ENCODE data around the gene RGL1. TPM values are rescaled to one million over a fixed set of nuclear protein-coding genes. Genes with fewer than 3 reads are reported as not detected.

RGL1 gene
- total RNA-seq, result 10 to 100 TPM; 31.5 to 51.5 (median 37.5) TPM

DNA sequence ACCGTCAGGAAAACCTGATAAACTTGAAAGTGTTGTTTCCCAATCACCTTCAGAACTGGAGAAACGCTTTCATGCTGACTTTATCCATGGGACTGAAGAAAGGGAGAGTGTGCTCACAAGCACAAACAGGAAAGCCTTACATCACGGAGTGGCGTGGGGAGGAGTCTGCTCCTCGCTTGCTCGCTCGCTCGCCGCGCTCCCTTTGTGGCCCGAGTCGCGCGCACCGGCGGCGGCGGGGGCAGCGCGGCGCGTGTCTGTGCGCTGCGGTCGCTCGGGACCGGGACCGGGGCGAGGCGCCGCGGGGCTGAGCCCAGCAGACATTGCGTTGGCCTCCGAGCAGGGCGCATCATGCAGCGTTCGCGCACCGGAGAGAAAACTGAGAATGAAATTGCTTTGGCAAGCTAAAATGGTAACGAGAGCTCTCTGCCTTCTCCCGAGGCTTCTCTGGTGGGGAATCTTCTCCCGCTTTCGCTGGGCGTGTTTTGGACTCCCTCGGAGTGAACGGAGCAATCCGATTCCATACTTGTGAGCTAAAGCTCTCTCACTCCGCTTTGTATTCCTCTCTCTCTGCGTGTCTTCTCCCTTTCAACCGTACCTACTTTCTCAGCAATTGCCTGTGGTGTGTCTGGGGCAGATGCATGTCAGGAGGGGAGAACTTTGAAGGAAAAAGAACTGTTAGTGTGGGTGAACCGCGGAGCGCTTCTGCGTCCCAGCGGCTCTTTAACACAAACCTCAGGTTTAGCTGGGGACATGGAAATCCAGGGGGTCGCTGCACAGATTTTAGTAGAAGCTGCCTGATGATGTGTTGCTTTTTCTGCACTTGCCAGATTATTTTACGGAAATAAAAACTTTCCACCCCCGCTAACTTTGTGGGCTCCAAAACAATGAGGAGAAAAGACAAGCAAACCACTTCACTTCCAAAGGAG, at the start of gene RGL1:
RGL1 (plus strand) TSS at position 205 of the 926 bp plus-strand sequence; CDS start at position 383, 178 bp downstream.
- Histone ChIP-seq H3K36me3 (no peaks in the 10 kb centered on the region), H3K4me1 (peaks cover 11 to 48% (median 45%) of the 10 kb centered on the region in 4 donors), H3K4me3 (peak within 1 kb of the TSS; percentile 61 to 71 (median 71)), H3K27me3 (no peaks in the 10 kb centered on the region), H3K27ac (replicated peaks in 1 of 4) (peak within 1 kb of the TSS; percentile 82 to 86 (median 86)), H3K9me3 (no peaks in the 10 kb centered on the region)
- TF ChIP-seq POLR2AphosphoS5 (IDR thresholded peaks at IDR 0.05) (peak; percentile 83 to 91), EP300 (IDR thresholded peaks at IDR 0.05) (no peak), POLR2A (IDR thresholded peaks at IDR 0.05; ENCODE audit: low read depth) (peak; percentile 31)
- TF ChIP-seq, protein P1, sequence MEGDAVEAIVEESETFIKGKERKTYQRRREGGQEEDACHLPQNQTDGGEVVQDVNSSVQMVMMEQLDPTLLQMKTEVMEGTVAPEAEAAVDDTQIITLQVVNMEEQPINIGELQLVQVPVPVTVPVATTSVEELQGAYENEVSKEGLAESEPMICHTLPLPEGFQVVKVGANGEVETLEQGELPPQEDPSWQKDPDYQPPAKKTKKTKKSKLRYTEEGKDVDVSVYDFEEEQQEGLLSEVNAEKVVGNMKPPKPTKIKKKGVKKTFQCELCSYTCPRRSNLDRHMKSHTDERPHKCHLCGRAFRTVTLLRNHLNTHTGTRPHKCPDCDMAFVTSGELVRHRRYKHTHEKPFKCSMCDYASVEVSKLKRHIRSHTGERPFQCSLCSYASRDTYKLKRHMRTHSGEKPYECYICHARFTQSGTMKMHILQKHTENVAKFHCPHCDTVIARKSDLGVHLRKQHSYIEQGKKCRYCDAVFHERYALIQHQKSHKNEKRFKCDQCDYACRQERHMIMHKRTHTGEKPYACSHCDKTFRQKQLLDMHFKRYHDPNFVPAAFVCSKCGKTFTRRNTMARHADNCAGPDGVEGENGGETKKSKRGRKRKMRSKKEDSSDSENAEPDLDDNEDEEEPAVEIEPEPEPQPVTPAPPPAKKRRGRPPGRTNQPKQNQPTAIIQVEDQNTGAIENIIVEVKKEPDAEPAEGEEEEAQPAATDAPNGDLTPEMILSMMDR (IDR thresholded peaks at IDR 0.05), result no peak
- WGBS, result under 1% methylated on average over 50 of the region's 58 CpGs
- no peak for DNase-seq (ENCODE audit: extremely low spot score)
- intact Hi-C loops (cut with DNase I), result loop anchor here (5.0 kb wide), 2 partner anchors 87 to 112 kb away; no protein-coding TSS in a partner anchor

DNA sequence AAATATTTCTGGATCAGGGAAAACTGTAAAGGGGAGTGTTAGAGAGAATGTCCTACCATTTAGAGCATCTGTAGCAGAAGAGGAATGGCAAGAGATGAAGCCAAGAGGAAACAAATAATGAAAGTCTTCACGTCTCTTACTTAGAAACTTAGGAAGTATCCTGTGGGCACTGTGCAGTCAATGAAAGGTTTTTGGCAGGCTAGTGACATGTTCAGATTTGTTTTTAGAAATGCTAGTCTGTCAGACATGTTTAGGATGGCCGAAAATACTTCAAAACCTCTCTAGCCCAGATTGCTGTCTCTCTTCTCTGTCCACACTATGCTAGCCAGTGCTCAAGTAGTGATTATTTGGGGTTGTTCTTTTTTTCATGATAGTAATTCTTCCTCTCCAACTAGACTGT, 48.6 kb upstream of the RGL1 start:
- WGBS, result 92% methylated on average over 2 of the region's 2 CpGs
- Histone ChIP-seq H3K27ac (replicated peaks in 1 of 4) (no peak overlapping the region), H3K4me1 (no peaks in the 10 kb centered on the region), H3K27me3 (no peaks in the 10 kb centered on the region), H3K9me3 (no peaks in the 10 kb centered on the region), H3K36me3 (no peaks in the 10 kb centered on the region), H3K4me3 (no peak overlapping the region)
- TF ChIP-seq, protein P1 (IDR thresholded peaks at IDR 0.05), result no peak
- TF ChIP-seq EP300 (IDR thresholded peaks at IDR 0.05), result no peak
- no peak for TF ChIP-seq POLR2A (IDR thresholded peaks at IDR 0.05; ENCODE audit: low read depth)
- TF ChIP-seq POLR2AphosphoS5 (IDR thresholded peaks at IDR 0.05), result no peak
- no peak for DNase-seq (ENCODE audit: extremely low spot score)
- intact Hi-C loops (cut with DNase I), result no loop called here

DNA sequence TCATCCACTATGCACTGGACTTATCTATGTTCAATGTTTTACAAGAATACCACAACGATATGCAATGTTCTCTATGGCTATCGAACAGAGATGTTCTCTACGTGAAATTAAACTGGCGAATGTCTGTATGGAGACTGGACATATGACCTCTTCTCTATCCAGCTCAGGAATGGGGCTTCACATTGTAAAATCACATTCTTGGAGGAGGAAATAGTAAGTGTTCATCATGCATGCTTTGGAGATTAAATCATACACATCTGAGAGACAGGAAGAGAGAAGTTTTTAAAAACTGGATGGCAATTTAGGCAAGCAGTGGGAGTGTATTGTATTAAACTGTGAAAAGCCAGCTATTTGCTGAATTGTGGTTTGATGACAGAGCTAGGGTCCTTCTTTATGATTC, 47.9 kb upstream of the RGL1 start:
- Histone ChIP-seq H3K9me3 (no peaks in the 10 kb centered on the region), H3K4me1 (no peaks in the 10 kb centered on the region), H3K27me3 (no peaks in the 10 kb centered on the region), H3K4me3 (no peak overlapping the region), H3K27ac (replicated peaks in 1 of 4) (no peak overlapping the region), H3K36me3 (no peaks in the 10 kb centered on the region)
- intact Hi-C loops (cut with DNase I), result no loop called here
- 64% methylated on average over 4 of the region's 4 CpGs for WGBS
- TF ChIP-seq, protein P1 (IDR thresholded peaks at IDR 0.05), result no peak
- TF ChIP-seq POLR2A (IDR thresholded peaks at IDR 0.05; ENCODE audit: low read depth), result no peak
- TF ChIP-seq EP300 (IDR thresholded peaks at IDR 0.05), result no peak
- no peak for TF ChIP-seq POLR2AphosphoS5 (IDR thresholded peaks at IDR 0.05)
- no peak for DNase-seq (ENCODE audit: extremely low spot score)

DNA sequence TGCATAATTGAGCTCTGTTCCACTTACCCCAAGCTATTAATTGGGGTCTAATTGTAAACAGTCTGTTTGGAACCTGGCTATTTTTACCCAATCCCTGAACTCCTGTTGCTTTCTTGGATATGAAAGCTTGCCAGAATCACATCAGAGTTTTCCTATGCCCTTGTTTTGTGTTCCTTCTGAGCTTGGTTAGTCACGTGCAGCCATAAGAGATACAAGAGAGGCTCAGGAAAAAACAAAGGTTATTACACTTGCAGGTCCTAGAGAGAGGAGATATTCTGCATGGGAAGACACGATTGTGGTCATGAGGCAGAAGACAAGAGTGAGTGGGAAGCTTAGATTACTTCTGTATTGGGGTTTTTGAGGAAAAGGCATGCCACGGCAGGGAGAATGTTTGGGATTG, 46.0 kb upstream of the RGL1 start:
- DNase-seq (ENCODE audit: extremely low spot score), result no peak
- peaks cover 0 to 2% (median 0%) of the 10 kb centered on the region in 4 donors for H3K9me3 ChIP-seq
- H3K4me3 ChIP-seq, result no peak overlapping the region
- H3K27ac ChIP-seq (replicated peaks in 1 of 4), result no peak overlapping the region
- no peaks in the 10 kb centered on the region for H3K27me3 ChIP-seq
- H3K4me1 ChIP-seq, result no peaks in the 10 kb centered on the region
- intact Hi-C loops (cut with DNase I), result no loop called here
- TF ChIP-seq, protein P1 (IDR thresholded peaks at IDR 0.05), result no peak
- TF ChIP-seq POLR2A (IDR thresholded peaks at IDR 0.05; ENCODE audit: low read depth) (no peak), POLR2AphosphoS5 (IDR thresholded peaks at IDR 0.05) (no peak), EP300 (IDR thresholded peaks at IDR 0.05) (no peak)
- no peaks in the 10 kb centered on the region for H3K36me3 ChIP-seq
- 86% methylated on average over 3 of the region's 3 CpGs for WGBS

All from esophagus muscularis mucosa (tissue), 4 donors.